HG02852 (cell line): ENCODE measurements around the gene DHX34.
"Not testable (repeated sequence)": the region's sequence is repeated elsewhere in the genome, so short reads cannot be mapped to it uniquely, and the experiment has no call there.

Experiments
- ATAC-seq: cut with Tn5 transposase; IDR thresholded peaks from one replicate; pipeline ENCODE4 v1.9.1; 2021; ENCODE audit warnings: mild to moderate bottlenecking, moderate library complexity; ENCODE audit not compliant: unreplicated experiment

Gene DHX34

GRCh38 chr19:47362321-47362720 lies 13.2 kb downstream of the DHX34 start:
- no peak for ATAC-seq

GRCh38 chr19:47363758-47364531 lies 14.8 kb downstream of the DHX34 start:
- ATAC-seq, result no peak

GRCh38 chr19:47365455-47365854 lies 16.3 kb downstream of the DHX34 start:
- ATAC-seq, result not testable (repeated sequence)

GRCh38 chr19:47370045-47370611 lies 21.0 kb downstream of the DHX34 start:
- no peak for ATAC-seq

GRCh38 chr19:47371261-47371660 lies 22.1 kb downstream of the DHX34 start:
- no peak for ATAC-seq

- ATAC-seq, result no peak
Measured at GRCh38 chr19:47372603-47373002, 23.5 kb downstream of the DHX34 start.

- ATAC-seq, result no peak
Measured at GRCh38 chr19:47373246-47374240, 24.4 kb downstream of the DHX34 start.

- no peak for ATAC-seq
Measured at GRCh38 chr19:47374876-47375693, 26.0 kb downstream of the DHX34 start.

- no peak for ATAC-seq
Measured at GRCh38 chr19:47375694-47376588, 26.8 kb downstream of the DHX34 start.

GRCh38 chr19:47376589-47377144 lies 27.6 kb downstream of the DHX34 start:
- ATAC-seq, result no peak

- no peak for ATAC-seq
Measured at GRCh38 chr19:47377208-47377701, 28.1 kb downstream of the DHX34 start.

GRCh38 chr19:47377801-47378200 lies 28.7 kb downstream of the DHX34 start:
- no peak for ATAC-seq

GRCh38 chr19:47378246-47378645 lies 29.1 kb downstream of the DHX34 start:
- ATAC-seq, result no peak

- no peak for ATAC-seq
Measured at GRCh38 chr19:47379381-47379938, 30.3 kb downstream of the DHX34 start.

GRCh38 chr19:47380559-47380958 lies 31.4 kb downstream of the DHX34 start:
- no peak for ATAC-seq

GRCh38 chr19:47381121-47381520 lies 32.0 kb downstream of the DHX34 start:
- no peak for ATAC-seq

- ATAC-seq, result no peak
Measured at GRCh38 chr19:47381653-47382279, 32.7 kb downstream of the DHX34 start.

GRCh38 chr19:47383890-47384289 lies 34.8 kb downstream of the DHX34 start:
- ATAC-seq, result not testable (repeated sequence)
